ENCODE results near the gene TRIM71. TPM values are rescaled to one million over a fixed set of nuclear protein-coding genes. Genes with fewer than 3 reads are reported as not detected.

Gene TRIM71
- total and polyA plus RNA-seq, 2 of the 13 experiments (the other 11 are each of a cell fraction or from before 2014, with no cell fraction given): 21.7 to 76.9 TPM

GRCh38 chr3:32816439-32817256 is 1.1 kb upstream of the TRIM71 start (continued):
- TF ChIP-seq ZNF280D (CRISPR knock-in tag; IDR thresholded peaks at IDR 0.05): 0 out of 2 replicates have a peak, but pooled peaks have one; percentile 9
- TF ChIP-seq ZNF775 (CRISPR knock-in tag; IDR thresholded peaks at IDR 0.05; ENCODE audit: borderline replicate concordance): no peak
- TF ChIP-seq HINFP (CRISPR knock-in tag; IDR thresholded peaks at IDR 0.05; ENCODE audit: low read depth): no peak
- no peak for TF ChIP-seq ZBTB8A (CRISPR knock-in tag; IDR thresholded peaks at IDR 0.05; ENCODE audit: borderline replicate concordance, low read depth)
- TF ChIP-seq ZNF496 (CRISPR knock-in tag; IDR thresholded peaks at IDR 0.05; ENCODE audit: insufficient replicate concordance): no peak
- TF ChIP-seq HMGXB3 (CRISPR knock-in tag; IDR thresholded peaks at IDR 0.05; ENCODE audit: borderline replicate concordance): no peak
- TF ChIP-seq ERF (CRISPR knock-in tag; IDR thresholded peaks at IDR 0.05): 0 out of 2 replicates have a peak, but pooled peaks have one; percentile 65
- 0 out of 2 replicates have a peak, but pooled peaks have one; percentile 28 for TF ChIP-seq BCL3 (CRISPR knock-in tag; IDR thresholded peaks at IDR 0.05)
- TF ChIP-seq ZFX (CRISPR knock-in tag; IDR thresholded peaks at IDR 0.05; ENCODE audit: low read depth): peak; percentile 34; the same call in 1 of the 2 replicates
- no peak for TF ChIP-seq ATF7 (IDR thresholded peaks at IDR 0.05)
- no peak for TF ChIP-seq ATF7 (CRISPR knock-in tag; IDR thresholded peaks at IDR 0.05)
- peak; percentile 87; the same call in 1 of the 2 replicates for TF ChIP-seq ZNF790 (CRISPR knock-in tag; IDR thresholded peaks at IDR 0.05; ENCODE audit: borderline replicate concordance)
- TF ChIP-seq ARID2 (CRISPR knock-in tag; IDR thresholded peaks at IDR 0.05; ENCODE audit: borderline replicate concordance): no peak
- TF ChIP-seq NR1H2 (CRISPR knock-in tag; IDR thresholded peaks at IDR 0.05; ENCODE audit: borderline replicate concordance, low read depth): 0 out of 2 replicates have a peak, but pooled peaks have one; percentile 4
- peak; percentile 84 for TF ChIP-seq POLR2G (IDR thresholded peaks at IDR 0.05; ENCODE audit: low read depth, low read length)
- TF ChIP-seq FOSL1 (CRISPR knock-in tag; IDR thresholded peaks at IDR 0.05; ENCODE audit: borderline replicate concordance): no peak
- no peak for TF ChIP-seq CHCHD3 (CRISPR knock-in tag; IDR thresholded peaks at IDR 0.05)

All from HepG2 (cell line).